SU-DHL-6 (cell line): ENCODE results near the gene ATOSB.

ENCODE experiments used
- H2AFZ ChIP-seq: fragments of 200-600 bp; sonication (generic); 2 replicates; pipeline ENCODE4 v1.6.1; 2014; ENCODE audit warnings: low read depth, mild to moderate bottlenecking, moderate library complexity, mixed read lengths, antibody characterized with exemption, low read length; ENCODE audit not compliant: severe bottlenecking
- H3F3A ChIP-seq: fragments of 200-600 bp; shearing (Covaris generic); 2 replicates; pipeline ENCODE4 v1.6.0; 2016; ENCODE audit warnings: antibody characterized with exemption, mild to moderate bottlenecking; ENCODE audit not compliant: insufficient read depth
- H3K27ac ChIP-seq: fragments of 200-600 bp; sonication (generic); 2 replicates; pipeline ENCODE4 v1.5.1; 2016; ENCODE audit warnings: low read depth, mild to moderate bottlenecking, low read length, moderate library complexity, mixed read lengths
- H3K27me3 ChIP-seq: fragments of 200-600 bp; sonication (generic), shearing (Covaris generic); 2 replicates; pipeline ENCODE4 v1.6.0; 2014; ENCODE audit warnings: mild to moderate bottlenecking, low read length
- H3K36me3 ChIP-seq: fragments of 200-600 bp; sonication (generic); 2 replicates; pipeline ENCODE4 v1.6.1; 2014; ENCODE audit warnings: mild to moderate bottlenecking, low read length, mixed read lengths
- H3K4me2 ChIP-seq: fragments of 300-600, 200-600 bp; shearing (Covaris generic), sonication (generic); 2 replicates; pipeline ENCODE4 v1.6.0; 2014; ENCODE audit warnings: low read length, low read depth, mild to moderate bottlenecking; ENCODE audit not compliant: poor library complexity, severe bottlenecking
- H3K4me3 ChIP-seq: fragments of 200-600 bp; sonication (generic); 2 replicates; pipeline ENCODE4 v1.5.1; 2014; ENCODE audit warnings: antibody characterized with exemption, low read length, mild to moderate bottlenecking, mixed read lengths; ENCODE audit not compliant: insufficient read depth, poor library complexity, severe bottlenecking
- H3K79me2 ChIP-seq: fragments of 200-600 bp; sonication (generic); 2 replicates; pipeline ENCODE4 v1.6.1; 2014; ENCODE audit warnings: mild to moderate bottlenecking, low read length, moderate library complexity; ENCODE audit not compliant: insufficient read depth
- H3K9ac ChIP-seq: fragments of 200-600 bp; sonication (generic); 2 replicates; pipeline ENCODE4 v1.7.0; 2014; ENCODE audit warnings: mild to moderate bottlenecking, low read length
- H3K9me2 ChIP-seq: fragments of 200-600 bp; sonication (generic); replicated peaks from 2 replicates; pipeline ENCODE4 v1.6.1; 2014; ENCODE audit warnings: low read length; ENCODE audit not compliant: insufficient read depth
- H3K9me3 ChIP-seq: fragments of 200-600 bp; sonication (generic); 2 replicates; pipeline ENCODE4 v1.6.1; 2014; ENCODE audit warnings: low read length, mixed read lengths; ENCODE audit not compliant: insufficient read depth
- H4K20me1 ChIP-seq: fragments of 200-600 bp; sonication (generic); 2 replicates; pipeline ENCODE4 v1.6.1; 2014; ENCODE audit warnings: low read depth, mild to moderate bottlenecking, antibody characterized with exemption, low read length, moderate library complexity, mixed read lengths
- EZH2phosphoT487 ChIP-seq: fragments of 200-600 bp; sonication (generic), shearing (Covaris generic); conservative IDR thresholded peaks from 2 replicates; pipeline ENCODE4 v1.6.1; 2018; ENCODE audit warnings: mild to moderate bottlenecking, antibody characterized with exemption, low read length, moderate library complexity, mixed read lengths
- TF ChIP-seq, protein P1 (sequence below): fragments of 200-600 bp; sonication (generic); IDR thresholded peaks from one replicate; pipeline ENCODE4 v1.5.1; 2017; ENCODE audit warnings: antibody characterized with exemption, mild to moderate bottlenecking, low read length, moderate library complexity; ENCODE audit not compliant: insufficient read depth, poor library complexity, severe bottlenecking

Gene ATOSB

DNA sequence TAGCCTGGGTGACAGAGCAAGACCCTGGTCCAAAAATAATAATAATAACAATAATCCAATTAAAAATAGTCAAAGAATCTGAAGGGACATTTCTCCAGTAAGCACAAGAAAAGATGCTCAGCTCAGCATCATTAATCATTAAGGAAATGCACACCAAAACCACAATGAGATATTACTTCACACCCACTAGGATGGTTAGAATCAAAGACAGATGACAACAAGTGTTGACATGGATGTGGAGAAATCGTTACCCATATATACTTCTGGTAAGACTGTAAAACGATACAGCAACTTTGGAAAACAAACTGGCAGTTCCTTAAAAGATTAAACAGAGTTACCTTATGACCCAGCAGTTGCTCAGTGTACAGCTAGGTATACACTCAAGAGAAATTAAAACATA lies 30.6 kb downstream of the ATOSB start:
- Histone ChIP-seq H4K20me1 (no peaks in the 10 kb centered on the region), H3K9me2 (no peaks in the 10 kb centered on the region), H3K4me2 (no peak overlapping the region), H3K9me3 (no peaks in the 10 kb centered on the region), H3F3A (0 out of 2 replicates have a peak, but pooled peaks cover 10% of the 10 kb centered on the region), H3K79me2 (no peaks in the 10 kb centered on the region), H3K27me3 (no peaks in the 10 kb centered on the region), H3K4me3 (no peak overlapping the region), H3K27ac (no peak overlapping the region), H3K36me3 (no peaks in the 10 kb centered on the region), H2AFZ (no peak overlapping the region), H3K9ac (no peak overlapping the region)
- TF ChIP-seq, protein P1, sequence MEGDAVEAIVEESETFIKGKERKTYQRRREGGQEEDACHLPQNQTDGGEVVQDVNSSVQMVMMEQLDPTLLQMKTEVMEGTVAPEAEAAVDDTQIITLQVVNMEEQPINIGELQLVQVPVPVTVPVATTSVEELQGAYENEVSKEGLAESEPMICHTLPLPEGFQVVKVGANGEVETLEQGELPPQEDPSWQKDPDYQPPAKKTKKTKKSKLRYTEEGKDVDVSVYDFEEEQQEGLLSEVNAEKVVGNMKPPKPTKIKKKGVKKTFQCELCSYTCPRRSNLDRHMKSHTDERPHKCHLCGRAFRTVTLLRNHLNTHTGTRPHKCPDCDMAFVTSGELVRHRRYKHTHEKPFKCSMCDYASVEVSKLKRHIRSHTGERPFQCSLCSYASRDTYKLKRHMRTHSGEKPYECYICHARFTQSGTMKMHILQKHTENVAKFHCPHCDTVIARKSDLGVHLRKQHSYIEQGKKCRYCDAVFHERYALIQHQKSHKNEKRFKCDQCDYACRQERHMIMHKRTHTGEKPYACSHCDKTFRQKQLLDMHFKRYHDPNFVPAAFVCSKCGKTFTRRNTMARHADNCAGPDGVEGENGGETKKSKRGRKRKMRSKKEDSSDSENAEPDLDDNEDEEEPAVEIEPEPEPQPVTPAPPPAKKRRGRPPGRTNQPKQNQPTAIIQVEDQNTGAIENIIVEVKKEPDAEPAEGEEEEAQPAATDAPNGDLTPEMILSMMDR = no peak
- TF ChIP-seq EZH2phosphoT487 = no peak

- Histone ChIP-seq H3K4me3 (peak within 1 kb of the TSS; percentile 78), H3K79me2 (peaks cover 23% of the 10 kb centered on the region), H3K36me3 (no peaks in the 10 kb centered on the region), H4K20me1 (no peaks in the 10 kb centered on the region), H2AFZ (peak within 1 kb of the TSS; percentile 94), H3F3A (0 out of 2 replicates have a peak, but pooled peaks cover 6% of the 10 kb centered on the region), H3K9me3 (no peaks in the 10 kb centered on the region), H3K9me2 (no peaks in the 10 kb centered on the region), H3K4me2 (peak within 1 kb of the TSS; percentile 91), H3K9ac (peak within 1 kb of the TSS; percentile 80), H3K27me3 (no peaks in the 10 kb centered on the region), H3K27ac (peak within 1 kb of the TSS; percentile 81)
- TF ChIP-seq EZH2phosphoT487 = no peak
- TF ChIP-seq, protein P1 = no peak
These were observed 36.0 kb downstream of the ATOSB start, which contains the start of gene FANCG for GRCh38 chr9:35079426-35080341. Gene FANCG (minus strand): TSS chr9:35079942. CDS start chr9:35079524, 418 bp downstream.

DNA sequence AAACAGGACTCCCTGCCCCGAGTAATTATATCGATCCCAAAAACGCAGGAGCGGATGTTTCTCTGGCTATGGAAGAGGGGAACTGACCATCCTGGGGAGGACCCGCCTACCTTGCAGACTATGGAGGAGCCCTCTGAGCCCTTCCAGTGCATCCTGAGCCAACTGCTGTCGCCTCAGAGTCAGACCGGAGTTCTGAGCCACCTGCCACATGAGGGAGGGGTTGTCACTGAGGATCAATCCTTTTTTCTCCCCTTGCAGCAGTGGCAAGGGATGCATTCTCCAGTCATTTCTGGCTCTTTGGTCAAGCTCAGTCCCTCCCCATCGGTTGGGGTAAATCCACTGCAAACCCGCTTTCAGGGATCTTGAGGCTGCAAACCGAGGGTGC lies 36.6 kb downstream of the ATOSB start:
- peaks cover 23% of the 10 kb centered on the region for H3K79me2 ChIP-seq
- H3F3A ChIP-seq = 0 out of 2 replicates have a peak, but pooled peaks cover 6% of the 10 kb centered on the region
- H3K9ac ChIP-seq = peak overlapping the region; percentile 80
- peak overlapping the region; percentile 81 for H3K27ac ChIP-seq
- peak overlapping the region; percentile 91 for H3K4me2 ChIP-seq
- no peaks in the 10 kb centered on the region for H3K9me3 ChIP-seq
- no peaks in the 10 kb centered on the region for H3K9me2 ChIP-seq
- TF ChIP-seq, protein P1 = no peak
- no peak for TF ChIP-seq EZH2phosphoT487
- peak overlapping the region; percentile 78 for H3K4me3 ChIP-seq
- no peaks in the 10 kb centered on the region for H3K27me3 ChIP-seq
- peak overlapping the region; percentile 94 for H2AFZ ChIP-seq
- no peaks in the 10 kb centered on the region for H4K20me1 ChIP-seq
- no peaks in the 10 kb centered on the region for H3K36me3 ChIP-seq
